ENCODE data around the gene DHRS9. TPM values are rescaled to one million over a fixed set of nuclear protein-coding genes. Genes with fewer than 3 reads are reported as not detected.
A peak's percentile ranks its signal among the peaks of the same experiment; 100 is the strongest.

DHRS9 gene
- total RNA-seq, 2 experiments from 2014 or later: not detected

- intact Hi-C loops (cut with DNase I, micrococcal nuclease): loop anchor here (1.0 to 10.0 kb wide), 5 partner anchors 23 to 818 kb away; no protein-coding TSS in a partner anchor
- no peak for ATAC-seq (ENCODE audit: poor library complexity)
- peaks cover 8% of the 10 kb centered on the region for H3K27me3 Mint-ChIP-seq
Observed at GRCh38 chr2:169109502-169110409, 40.4 kb downstream of the DHRS9 start.

DNA sequence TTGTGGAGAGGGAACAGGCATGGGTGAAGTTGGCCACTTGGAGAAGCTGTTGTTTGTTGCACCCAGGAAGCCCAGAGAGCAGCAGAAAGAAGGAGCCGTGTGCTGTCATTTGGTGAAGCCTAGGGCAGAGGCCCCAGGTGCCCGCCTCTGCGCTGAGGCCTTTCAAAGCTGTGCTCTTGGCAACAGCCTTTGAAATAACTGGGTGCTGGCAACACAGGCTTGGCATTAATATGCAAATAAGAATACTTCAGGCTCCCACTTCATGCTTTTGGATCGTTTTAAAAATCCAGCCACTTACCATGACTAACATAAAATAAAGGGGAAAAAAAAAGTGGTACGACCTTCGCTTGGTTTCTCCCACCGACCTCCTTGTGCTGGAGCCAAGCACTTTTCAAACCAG is 41.1 kb downstream of the DHRS9 start:
- Histone ChIP-seq H3K27ac (ENCODE audit: low read depth in 1 of 2, low read length in 2 of 2) (no peak overlapping the region), H3K36me3 (ENCODE audit: insufficient read depth, low read length) (no peaks in the 10 kb centered on the region), H3K27me3 (ENCODE audit: control insufficient read depth in 1 of 2, insufficient read depth in 2 of 2, low read length in 2 of 2) (no peaks in the 10 kb centered on the region), H3K4me3 (ENCODE audit: low read length) (no peak overlapping the region), H3K9me3 (ENCODE audit: control insufficient read depth in 1 of 2, insufficient read depth in 1 of 2, low read length in 2 of 2) (no peaks in the 10 kb centered on the region), H3K4me1 (ENCODE audit: insufficient read depth, low read length) (peaks cover 48% of the 10 kb centered on the region)
- POLR2A ChIA-PET: interaction anchor here (1.1 to 2.4 kb wide), 2 partner anchors 21 to 32 kb away, joined by 6 to 7 read pairs; no protein-coding TSS in a partner anchor
- CTCF ChIA-PET: interaction anchor here (1.1 to 3.0 kb wide), 7 partner anchors 17 to 655 kb away, joined by 3 to 24 read pairs (median 6); no protein-coding TSS in a partner anchor
- no peaks in the 10 kb centered on the region for H3K9me3 Mint-ChIP-seq
- H3K4me3 Mint-ChIP-seq: no peak overlapping the region
- H3K4me1 Mint-ChIP-seq (ENCODE audit: low read depth): peaks cover 41% of the 10 kb centered on the region
- no peak overlapping the region for H3K27ac Mint-ChIP-seq
- DNase-seq (no peak), ATAC-seq (ENCODE audit: poor library complexity) (no peak)
- no peak for TF ChIP-seq CTCF (IDR thresholded peaks at IDR 0.05)
- intact Hi-C loops (cut with DNase I, micrococcal nuclease): loop anchor here (1.0 to 2.0 kb wide), 3 partner anchors 22 to 31 kb away; no protein-coding TSS in a partner anchor
- peaks cover 8% of the 10 kb centered on the region for H3K27me3 Mint-ChIP-seq
- H3K36me3 Mint-ChIP-seq (ENCODE audit: low read depth): no peaks in the 10 kb centered on the region

More at GRCh38 chr2:169109502-169110409, 40.4 kb downstream of the DHRS9 start:
- Histone ChIP-seq H3K27me3 (ENCODE audit: control insufficient read depth in 1 of 2, insufficient read depth in 2 of 2, low read length in 2 of 2) (no peaks in the 10 kb centered on the region), H3K4me1 (ENCODE audit: insufficient read depth, low read length) (peaks cover 48% of the 10 kb centered on the region), H3K9me3 (ENCODE audit: control insufficient read depth in 1 of 2, insufficient read depth in 1 of 2, low read length in 2 of 2) (no peaks in the 10 kb centered on the region), H3K4me3 (ENCODE audit: low read length) (no peak overlapping the region), H3K27ac (ENCODE audit: low read depth in 1 of 2, low read length in 2 of 2) (no peak overlapping the region), H3K36me3 (ENCODE audit: insufficient read depth, low read length) (no peaks in the 10 kb centered on the region)
- TF ChIP-seq CTCF (IDR thresholded peaks at IDR 0.05): peak; percentile 96
- Mint-ChIP-seq H3K9me3 (no peaks in the 10 kb centered on the region), H3K4me3 (no peak overlapping the region), H3K27ac (no peak overlapping the region), H3K36me3 (ENCODE audit: low read depth) (no peaks in the 10 kb centered on the region), H3K4me1 (ENCODE audit: low read depth) (peaks cover 47% of the 10 kb centered on the region)
- ChIA-PET POLR2A (interaction anchor here (1.1 to 2.4 kb wide), 2 partner anchors 22 to 32 kb away, joined by 6 to 7 read pairs; no protein-coding TSS in a partner anchor), CTCF (interaction anchor here (0.7 to 3.0 kb wide), 9 partner anchors 16 to 656 kb away, joined by 3 to 24 read pairs (median 5); no protein-coding TSS in a partner anchor)
- peak; percentile 55 to 86 (median 62) for DNase-seq

DNA sequence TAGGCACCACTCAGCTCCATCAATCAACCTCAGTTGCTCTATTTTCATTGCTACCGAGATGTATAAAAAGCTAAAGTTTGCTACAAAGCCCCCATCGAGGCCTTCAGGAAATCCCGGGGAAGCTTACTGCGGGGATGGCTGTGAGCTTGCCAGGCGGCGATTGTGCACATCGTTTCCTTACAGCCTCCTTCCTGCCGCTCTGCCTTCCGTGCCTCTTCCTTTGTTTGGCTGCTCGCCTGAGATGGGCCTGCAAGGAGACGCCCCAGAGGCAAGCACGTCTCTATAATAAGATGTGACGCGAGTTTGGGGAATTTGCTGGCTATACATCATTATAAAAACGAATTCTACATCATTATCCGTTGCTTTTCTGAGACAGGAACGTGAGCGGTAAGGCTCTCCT is 41.6 kb downstream of the DHRS9 start:
- POLR2A ChIA-PET: no interaction called here

More for the DNA sequence above, 41.6 kb downstream of the DHRS9 start:
- H3K27ac ChIP-seq (ENCODE audit: low read depth in 1 of 2, low read length in 2 of 2): no peak overlapping the region
- ATAC-seq (ENCODE audit: poor library complexity) (no peak), DNase-seq (no peak)
- H3K27ac Mint-ChIP-seq: no peak overlapping the region
- intact Hi-C loops (cut with DNase I, micrococcal nuclease): loop anchor here (1.0 to 2.0 kb wide), 3 partner anchors 21 to 30 kb away; no protein-coding TSS in a partner anchor
- CTCF ChIA-PET: interaction anchor here (1.3 to 3.0 kb wide), 3 partner anchors 21 to 31 kb away, joined by 6 to 24 read pairs (median 8); no protein-coding TSS in a partner anchor
- H3K9me3 ChIP-seq (ENCODE audit: control insufficient read depth in 1 of 2, insufficient read depth in 1 of 2, low read length in 2 of 2): no peaks in the 10 kb centered on the region
- H3K9me3 Mint-ChIP-seq: no peaks in the 10 kb centered on the region
- H3K36me3 Mint-ChIP-seq (ENCODE audit: low read depth): no peaks in the 10 kb centered on the region
- peaks cover 36% of the 10 kb centered on the region for H3K4me1 Mint-ChIP-seq (ENCODE audit: low read depth)
- H3K27me3 Mint-ChIP-seq: peaks cover 8% of the 10 kb centered on the region
- no peaks in the 10 kb centered on the region for H3K27me3 ChIP-seq (ENCODE audit: control insufficient read depth in 1 of 2, insufficient read depth in 2 of 2, low read length in 2 of 2)
- TF ChIP-seq CTCF (IDR thresholded peaks at IDR 0.05): no peak
- no peak overlapping the region for H3K4me3 Mint-ChIP-seq
- H3K36me3 ChIP-seq (ENCODE audit: insufficient read depth, low read length): no peaks in the 10 kb centered on the region
- H3K4me1 ChIP-seq (ENCODE audit: insufficient read depth, low read length): peaks cover 43% of the 10 kb centered on the region
- H3K4me3 ChIP-seq (ENCODE audit: low read length): no peak overlapping the region

Data from CD4-positive, alpha-beta T cell (primary cell).